ENCODE data around the gene SCN4A.
"Not testable (repeated sequence)": the region's sequence is repeated elsewhere in the genome, so short reads cannot be mapped to it uniquely, and the experiment has no call there.

The SCN4A gene

GRCh38 chr17:63972796-63973195 is at the start of gene SCN4A:
Gene SCN4A (minus strand): TSS chr17:63972918. CDS start chr17:63972841, 77 bp downstream.
- DNase-seq = no peak

GRCh38 chr17:64020056-64020766 is 47.5 kb upstream of the SCN4A start, which contains the start of gene ICAM2:
Gene ICAM2 (minus strand): TSS chr17:64020633. CDS start chr17:64006691, 13,942 bp downstream.
- no peak for DNase-seq

GRCh38 chr17:64019551-64019961 is 46.8 kb upstream of the SCN4A start:
- DNase-seq = not testable (repeated sequence)

GRCh38 chr17:64017381-64017980 is 44.8 kb upstream of the SCN4A start:
- DNase-seq = no peak

DNA sequence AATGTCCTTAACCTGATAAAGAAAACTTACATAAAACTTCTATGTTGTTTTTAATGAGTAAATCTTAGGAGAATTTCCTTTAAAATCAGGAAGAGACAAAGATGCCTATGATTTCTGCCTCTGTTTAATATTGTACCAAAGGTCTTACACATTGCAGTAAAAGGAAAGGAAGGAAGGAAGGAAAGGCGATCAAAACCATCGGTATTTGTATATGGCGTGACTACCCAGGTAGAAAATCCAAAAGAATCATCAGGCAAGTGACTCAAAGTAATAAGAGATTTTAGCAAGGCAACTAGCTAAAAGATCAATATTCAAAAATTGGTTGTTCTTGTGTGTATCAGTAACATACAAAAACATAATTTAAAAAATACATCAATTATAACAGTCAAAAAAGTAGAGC is 44.3 kb upstream of the SCN4A start:
- no peak for DNase-seq

DNA sequence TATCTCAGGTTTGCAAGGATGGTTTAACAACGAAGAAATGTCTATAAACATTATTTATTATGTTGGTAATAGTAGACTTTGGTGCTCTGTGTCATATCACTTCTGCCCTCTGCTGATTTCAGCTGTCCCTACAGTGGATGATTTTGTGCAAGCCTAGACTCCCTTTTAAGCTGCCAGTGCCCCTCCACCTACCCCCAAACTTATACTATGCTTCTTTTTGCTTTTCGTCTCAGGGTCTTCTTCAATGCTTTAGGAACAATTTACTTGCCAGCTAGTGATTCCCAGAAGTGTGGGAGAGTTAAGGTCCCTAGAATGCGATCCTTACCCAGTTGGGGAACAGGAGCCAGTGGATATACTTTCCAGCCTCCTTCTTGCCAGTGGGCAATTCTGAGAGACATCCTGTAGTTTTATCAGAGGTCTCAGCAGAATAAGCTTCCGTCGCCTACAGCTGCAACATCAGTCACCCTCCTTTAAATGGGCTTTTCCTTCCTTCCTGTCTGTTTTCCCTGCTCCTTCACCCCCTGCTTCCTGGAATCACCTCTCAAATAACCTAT is 43.6 kb upstream of the SCN4A start:
- DNase-seq = no peak

DNA sequence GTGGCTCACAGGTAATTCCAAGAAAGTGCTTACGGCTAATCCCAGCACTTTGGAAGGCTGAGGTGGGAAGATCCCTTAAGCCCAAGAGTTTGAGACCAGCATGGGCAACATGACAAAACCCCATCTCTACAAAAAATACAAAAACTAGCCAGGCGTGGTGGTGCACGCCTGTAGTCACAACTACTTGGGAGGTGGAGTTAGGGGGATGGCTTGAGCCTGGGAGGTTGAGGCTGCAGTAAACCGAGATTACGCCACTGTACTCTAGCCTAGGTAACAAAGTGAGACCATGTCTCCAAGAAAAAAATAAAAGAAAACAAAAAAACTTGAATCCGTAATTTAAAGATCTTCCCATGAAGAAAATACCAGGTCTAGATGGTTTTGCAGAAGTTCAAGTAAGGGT is 42.7 kb upstream of the SCN4A start:
- DNase-seq = no peak

GRCh38 chr17:64009571-64010402 is 37.1 kb upstream of the SCN4A start:
- DNase-seq = no peak

DNA sequence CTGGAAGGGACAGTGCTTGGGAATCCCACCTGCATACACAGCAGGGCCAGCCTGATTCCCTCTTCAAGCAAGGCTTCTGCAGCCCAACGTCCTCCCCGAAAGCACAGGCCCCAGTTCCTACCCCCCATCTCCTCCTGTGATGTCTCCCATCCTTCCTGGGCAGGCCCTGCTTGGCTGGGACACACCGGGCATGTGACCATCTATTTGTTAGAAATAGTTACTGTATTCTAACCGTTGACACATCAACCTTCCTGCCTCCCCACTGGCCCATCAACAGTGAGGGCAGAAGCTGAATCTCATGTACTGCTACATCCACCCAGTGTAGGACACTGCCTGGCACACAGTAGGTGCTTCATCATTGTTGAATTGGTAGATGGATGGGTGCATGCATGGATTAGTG is 36.1 kb upstream of the SCN4A start:
- DNase-seq = no peak

DNA sequence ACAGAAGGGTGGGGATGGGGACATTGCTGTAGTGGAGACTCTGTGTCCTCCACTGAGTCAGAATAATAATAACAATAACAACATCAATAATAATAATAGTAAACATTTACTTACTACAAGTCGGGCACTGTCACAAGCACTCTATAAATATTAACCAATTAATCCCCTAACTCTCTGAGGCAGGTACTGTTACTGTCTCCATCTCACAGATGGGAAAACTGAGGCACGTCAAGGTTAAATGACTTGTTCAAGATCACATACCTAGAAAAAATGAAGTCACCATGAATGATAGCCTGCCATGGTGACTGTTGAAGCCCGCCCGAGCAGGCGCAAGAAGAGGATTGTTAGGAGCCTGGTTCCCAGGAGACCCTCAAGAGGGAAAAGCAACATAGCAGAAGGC is 35.6 kb upstream of the SCN4A start:
- no peak for DNase-seq

GRCh38 chr17:64007838-64008282 is 35.1 kb upstream of the SCN4A start:
- no peak for DNase-seq

DNA sequence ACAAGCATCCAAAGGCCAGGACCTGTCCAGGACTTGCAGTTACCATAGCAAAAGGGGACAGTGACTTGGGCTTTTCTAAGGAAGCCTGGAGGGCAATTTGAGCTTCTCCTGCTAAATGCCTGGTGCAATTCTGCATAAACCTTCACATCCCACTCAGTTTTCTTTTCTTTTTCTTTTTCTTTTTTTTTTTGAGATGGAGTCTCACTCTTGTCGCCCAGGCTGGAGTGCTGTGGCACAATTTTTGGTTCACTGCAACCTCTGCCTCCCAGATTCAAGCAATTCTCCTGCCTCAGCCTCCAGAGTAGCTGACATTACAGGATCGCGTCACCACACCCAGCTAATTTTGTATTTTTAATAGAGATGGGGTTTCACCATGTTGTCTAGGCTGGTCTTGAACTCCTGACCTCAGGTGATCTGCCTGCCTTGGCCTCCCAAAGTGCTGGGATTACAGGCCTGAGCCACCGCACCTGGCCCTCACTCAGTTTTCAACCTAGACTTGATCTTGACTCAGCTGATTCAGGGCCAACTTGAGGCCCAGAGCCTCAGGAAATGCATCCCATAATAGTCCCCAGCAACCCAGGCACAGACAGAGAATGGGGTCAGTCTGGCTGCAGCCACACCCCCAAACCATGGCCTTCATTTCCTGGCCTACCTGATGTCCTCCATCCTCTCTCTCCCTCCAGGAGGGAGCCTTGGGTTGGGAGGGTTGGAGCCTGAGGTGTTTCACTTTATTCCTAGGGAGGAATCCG is 34.5 kb upstream of the SCN4A start:
- DNase-seq = not testable (repeated sequence)

GRCh38 chr17:64006361-64007088 is 33.8 kb upstream of the SCN4A start:
- no peak for DNase-seq

DNA sequence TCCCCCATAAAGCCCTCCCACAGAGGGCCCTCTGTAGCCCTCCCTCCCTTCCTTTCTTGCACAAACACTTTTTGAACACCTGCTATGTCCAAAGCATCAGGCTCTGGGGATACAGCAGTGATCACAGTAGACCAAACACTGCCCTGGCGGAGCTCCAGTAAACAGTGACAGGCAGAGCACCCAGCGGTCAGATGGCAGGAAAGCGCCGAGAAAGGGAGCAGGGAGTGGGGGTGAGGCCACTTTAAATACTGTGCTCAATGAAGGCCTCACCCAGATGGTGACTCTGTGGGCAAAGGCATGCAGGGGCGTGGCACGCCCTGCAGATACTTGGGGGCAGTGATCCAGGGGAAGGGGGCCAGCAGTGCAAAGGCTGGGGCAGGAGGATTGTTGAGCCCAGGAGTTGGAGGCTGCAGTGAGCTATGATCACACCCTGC is 33.0 kb upstream of the SCN4A start:
- DNase-seq = peak; percentile 72

DNA sequence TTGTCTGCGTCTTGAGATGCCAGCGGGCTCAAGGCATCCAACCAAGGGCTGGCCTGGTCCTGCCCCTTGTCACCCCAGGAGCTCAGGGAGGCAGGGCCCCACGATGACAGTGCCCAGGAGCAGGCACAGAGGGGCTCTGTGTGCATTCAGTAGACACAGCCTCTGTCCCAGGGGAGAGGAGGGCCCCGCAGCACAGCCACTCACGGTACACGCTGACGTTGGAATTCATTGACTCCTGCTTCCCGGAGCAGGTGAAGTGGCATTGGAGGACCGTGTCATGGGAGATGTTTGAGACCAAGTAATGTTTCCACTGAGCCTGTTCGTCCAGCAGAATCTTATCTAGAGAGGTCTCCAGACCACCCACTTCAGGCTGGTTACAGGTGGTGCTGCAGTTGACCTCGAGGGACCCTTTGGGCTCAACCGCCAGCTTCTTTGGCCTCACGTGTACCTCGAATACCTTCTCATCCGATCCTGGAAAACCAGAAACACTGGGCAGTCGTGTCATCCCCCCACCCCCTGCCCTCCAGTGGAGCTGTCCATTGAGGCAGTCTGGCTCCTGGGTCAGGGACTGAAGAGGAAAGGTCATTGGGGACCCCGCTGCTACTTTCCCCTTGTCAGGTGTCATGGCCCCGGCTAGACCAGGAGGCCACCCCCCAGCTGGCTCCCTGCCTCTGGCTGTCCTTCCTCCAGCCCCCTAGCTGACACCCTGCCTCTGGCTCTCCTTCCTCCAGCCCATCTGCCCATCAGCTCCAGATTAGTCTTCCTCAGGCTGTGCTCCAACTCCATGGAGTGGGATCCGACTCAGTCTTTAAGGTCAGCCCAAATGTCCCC is 32.4 kb upstream of the SCN4A start:
- DNase-seq = no peak

GRCh38 chr17:64004218-64004770 is 31.6 kb upstream of the SCN4A start:
- DNase-seq = no peak

DNA sequence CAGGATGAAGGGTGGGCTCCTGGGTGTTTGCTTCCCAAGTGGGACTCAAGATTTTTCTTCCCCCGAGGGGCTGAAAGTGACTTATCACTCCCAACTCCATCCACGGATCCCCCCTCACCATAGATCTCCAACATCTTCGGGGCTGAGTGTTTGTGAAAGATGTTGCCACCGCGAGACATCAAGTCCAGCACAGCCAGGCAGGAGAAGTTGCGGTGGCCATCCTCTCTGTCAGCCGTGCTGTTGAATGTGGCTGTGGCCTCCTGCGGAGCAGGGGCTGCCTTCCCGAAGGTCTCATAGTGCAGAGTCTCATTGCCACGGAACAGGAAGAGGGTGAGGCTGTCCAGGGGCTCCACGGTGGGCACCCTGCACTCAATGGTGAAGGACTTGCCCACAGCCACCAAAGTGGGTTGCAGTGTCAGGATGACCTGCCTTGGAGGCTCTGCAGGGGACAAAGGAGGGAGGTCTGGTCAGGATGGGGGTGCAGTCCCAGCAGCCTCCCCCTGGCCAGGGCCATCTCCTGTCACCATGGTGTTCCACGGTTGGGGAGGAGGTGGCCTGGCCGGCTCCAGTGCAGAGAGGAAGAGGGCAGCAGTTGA is 30.9 kb upstream of the SCN4A start:
- DNase-seq = no peak

GRCh38 chr17:64002658-64003525 is 30.2 kb upstream of the SCN4A start:
- no peak for DNase-seq
